Activated naive CD4-positive, alpha-beta T cell treated with anti-CD3 and anti-CD28 coated beads, Interleukin-2, amount 50 U/mL, for 72 hours (primary cell): Measurements from ENCODE around the gene SRD5A1. TPM values are rescaled to one million over a fixed set of nuclear protein-coding genes. Genes with fewer than 3 reads are reported as not detected.

Experiments used
- ATAC-seq, 2 donors: fragments of 150-1000 bp; cut with Tn5 transposase; 2 replicates each; pipeline ENCODE4 v1.10.0; 2021; ENCODE audit warnings: mild to moderate bottlenecking in 2 of 2, moderate library complexity in 2 of 2
- DNase-seq, 2 donors: peaks; one replicate each; pipeline ENCODE4 v3.0.0; 2021 to 2022; ENCODE audit warnings: low spot score in 2 of 2
- H3K27ac Mint-ChIP-seq, 2 donors: one replicate each; pipeline ENCODE4 v1.8.0; 2022; ENCODE audit warnings: mild to moderate bottlenecking in 2 of 2, mixed read lengths in 2 of 2
- H3K36me3 Mint-ChIP-seq, 2 donors: one replicate each; pipeline ENCODE4 v1.8.0; 2022; ENCODE audit warnings: mixed read lengths in 2 of 2
- H3K9me3 Mint-ChIP-seq, 2 donors: one replicate each; pipeline ENCODE4 v1.8.0; 2022; ENCODE audit warnings: mixed read lengths in 2 of 2
- total RNA-seq, 2 donors: library from RNA; stranded (reverse); gene quantifications; one replicate each; pipeline ENCODE4 v1.2.3, GENCODE V29; 2022

The SRD5A1 gene
- total RNA-seq, 2 donors from 2014 or later: 7.3 to 8.4 TPM

- no peaks in the 10 kb centered on the region for H3K9me3 Mint-ChIP-seq
- DNase-seq (peak in 1 of 2 donors; percentile 0), ATAC-seq (no peak)
- peaks cover 3 to 5% of the 10 kb centered on the region in 2 donors for H3K36me3 Mint-ChIP-seq
- H3K27ac Mint-ChIP-seq: no peak overlapping the region
Observed at GRCh38 chr5:6710551-6711318, 77.5 kb downstream of the SRD5A1 start.

GRCh38 chr5:6711409-6712141 lies 78.3 kb downstream of the SRD5A1 start:
- DNase-seq (no peak), ATAC-seq (no peak)
- Mint-ChIP-seq H3K27ac (peak overlapping the region; percentile 96 to 97), H3K36me3 (peaks cover 10 to 13% of the 10 kb centered on the region in 2 donors), H3K9me3 (no peaks in the 10 kb centered on the region)

DNA sequence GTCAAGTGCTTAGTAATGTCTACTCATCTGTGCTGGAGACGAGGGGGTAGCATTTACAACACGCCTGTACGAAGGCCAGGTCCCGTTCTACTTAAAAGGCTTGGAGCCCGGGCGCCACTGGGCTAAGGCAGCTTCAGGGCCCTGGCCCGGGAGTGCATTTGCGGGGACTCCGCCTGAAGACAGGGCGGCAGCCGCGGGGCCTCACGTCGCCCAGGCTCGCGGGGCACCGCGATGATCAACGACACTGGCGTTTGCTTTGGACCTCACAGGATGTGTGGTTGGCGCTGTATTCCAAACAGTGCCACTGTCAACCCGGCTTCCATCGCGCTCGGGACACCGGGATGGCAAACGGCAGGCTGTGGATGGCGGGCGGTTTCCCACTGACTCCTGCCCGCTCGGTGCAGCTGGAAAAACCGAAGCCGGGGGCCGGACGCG lies 78.9 kb downstream of the SRD5A1 start:
- peak; percentile 6 to 36 for ATAC-seq
- Mint-ChIP-seq H3K9me3 (no peaks in the 10 kb centered on the region), H3K27ac (peak overlapping the region; percentile 96 to 97), H3K36me3 (peaks cover 14 to 17% of the 10 kb centered on the region in 2 donors)
- DNase-seq: peak; percentile 52 to 69

GRCh38 chr5:6712577-6713273 lies 79.5 kb downstream of the SRD5A1 start:
- H3K27ac Mint-ChIP-seq: peak overlapping the region; percentile 96 to 97
- DNase-seq: peak; percentile 97 to 98
- ATAC-seq: peak; percentile 79 to 86
- H3K36me3 Mint-ChIP-seq: peaks cover 14 to 17% of the 10 kb centered on the region in 2 donors
- H3K9me3 Mint-ChIP-seq: no peaks in the 10 kb centered on the region

- DNase-seq (peak in 1 of 2 donors; percentile 6), ATAC-seq (peak; percentile 2 to 7)
- Mint-ChIP-seq H3K9me3 (no peaks in the 10 kb centered on the region), H3K27ac (peak within 1 kb of the TSS; percentile 96 to 97), H3K36me3 (peaks cover 14 to 23% of the 10 kb centered on the region in 2 donors)
Observed at GRCh38 chr5:6713274-6714225, 80.3 kb downstream of the SRD5A1 start, which contains the start of gene TENT4A. TENT4A (plus strand) TSS chr5:6713432; CDS start chr5:6713984, 552 bp downstream.

- DNase-seq (peak in 1 of 2 donors; percentile 29), ATAC-seq (peak in 1 of 2 donors; percentile 9)
- Mint-ChIP-seq H3K27ac (peak overlapping the region in 1 of 2 donors; percentile 94), H3K36me3 (peaks cover 14 to 27% of the 10 kb centered on the region in 2 donors), H3K9me3 (no peaks in the 10 kb centered on the region)
Observed at GRCh38 chr5:6714226-6715041, 81.2 kb downstream of the SRD5A1 start.

GRCh38 chr5:6715271-6715670 lies 82.0 kb downstream of the SRD5A1 start:
- peaks cover 14 to 27% of the 10 kb centered on the region in 2 donors for H3K36me3 Mint-ChIP-seq

GRCh38 chr5:6715758-6716628 lies 82.8 kb downstream of the SRD5A1 start:
- peak in 1 of 2 donors; percentile 3 for DNase-seq
- Mint-ChIP-seq H3K36me3 (peaks cover 14 to 24% of the 10 kb centered on the region in 2 donors), H3K27ac (peak overlapping the region in 1 of 2 donors; percentile 50)

More at GRCh38 chr5:6715271-6715670, 82.0 kb downstream of the SRD5A1 start:
- peak in 1 of 2 donors; percentile 1 for DNase-seq
- Mint-ChIP-seq H3K27ac (no peak overlapping the region), H3K9me3 (no peaks in the 10 kb centered on the region)
- no peak for ATAC-seq

DNA sequence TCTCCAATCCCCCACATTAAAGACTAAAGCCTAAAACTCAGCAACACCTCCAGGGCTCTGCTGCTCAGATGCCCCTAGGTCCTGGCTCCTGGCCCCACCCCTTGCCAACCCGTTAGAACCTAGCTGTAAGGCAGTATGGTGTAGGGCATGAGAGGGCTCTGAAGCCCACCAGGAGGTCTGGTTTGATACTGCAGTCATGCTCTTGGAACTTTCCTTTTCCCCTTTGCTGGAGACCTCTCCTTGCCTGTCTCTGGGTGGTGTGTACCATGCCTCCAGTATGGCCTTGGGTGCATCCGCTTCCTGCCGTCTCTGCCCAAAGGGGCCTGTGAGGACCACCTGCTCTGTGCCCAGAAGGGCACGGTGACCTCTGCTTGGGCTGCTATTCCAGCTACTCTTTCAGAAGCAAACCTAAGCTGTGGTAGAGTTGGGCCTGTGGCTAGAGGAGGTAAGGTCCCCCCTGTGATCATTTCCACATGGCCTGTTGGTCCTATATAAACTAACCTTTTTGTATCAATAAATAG lies 83.4 kb downstream of the SRD5A1 start:
- DNase-seq (peak in 1 of 2 donors; percentile 1), ATAC-seq (no peak)
- Mint-ChIP-seq H3K27ac (peak overlapping the region in 1 of 2 donors; percentile 50), H3K36me3 (peaks cover 14 to 24% of the 10 kb centered on the region in 2 donors), H3K9me3 (no peaks in the 10 kb centered on the region)

More at GRCh38 chr5:6715758-6716628, 82.8 kb downstream of the SRD5A1 start:
- ATAC-seq: no peak
- no peaks in the 10 kb centered on the region for H3K9me3 Mint-ChIP-seq

GRCh38 chr5:6717247-6717646 lies 84.0 kb downstream of the SRD5A1 start:
- H3K27ac Mint-ChIP-seq: peak overlapping the region in 1 of 2 donors; percentile 50
- H3K9me3 Mint-ChIP-seq: no peaks in the 10 kb centered on the region
- no peak for ATAC-seq
- DNase-seq: no peak
- peaks cover 14 to 24% of the 10 kb centered on the region in 2 donors for H3K36me3 Mint-ChIP-seq

GRCh38 chr5:6717687-6718086 lies 84.4 kb downstream of the SRD5A1 start:
- H3K27ac Mint-ChIP-seq: no peak overlapping the region
- DNase-seq (no peak), ATAC-seq (no peak)
- H3K9me3 Mint-ChIP-seq: no peaks in the 10 kb centered on the region
- H3K36me3 Mint-ChIP-seq: peaks cover 14 to 24% of the 10 kb centered on the region in 2 donors

- Mint-ChIP-seq H3K36me3 (peaks cover 14 to 24% of the 10 kb centered on the region in 2 donors), H3K9me3 (no peaks in the 10 kb centered on the region), H3K27ac (no peak overlapping the region)
- ATAC-seq (no peak), DNase-seq (no peak)
Observed at GRCh38 chr5:6718161-6718681, 85.0 kb downstream of the SRD5A1 start.

- Mint-ChIP-seq H3K36me3 (peaks cover 14 to 29% of the 10 kb centered on the region in 2 donors), H3K9me3 (no peaks in the 10 kb centered on the region), H3K27ac (no peak overlapping the region)
- ATAC-seq: no peak
- DNase-seq: no peak
Observed at GRCh38 chr5:6718718-6719117, 85.5 kb downstream of the SRD5A1 start.

DNA sequence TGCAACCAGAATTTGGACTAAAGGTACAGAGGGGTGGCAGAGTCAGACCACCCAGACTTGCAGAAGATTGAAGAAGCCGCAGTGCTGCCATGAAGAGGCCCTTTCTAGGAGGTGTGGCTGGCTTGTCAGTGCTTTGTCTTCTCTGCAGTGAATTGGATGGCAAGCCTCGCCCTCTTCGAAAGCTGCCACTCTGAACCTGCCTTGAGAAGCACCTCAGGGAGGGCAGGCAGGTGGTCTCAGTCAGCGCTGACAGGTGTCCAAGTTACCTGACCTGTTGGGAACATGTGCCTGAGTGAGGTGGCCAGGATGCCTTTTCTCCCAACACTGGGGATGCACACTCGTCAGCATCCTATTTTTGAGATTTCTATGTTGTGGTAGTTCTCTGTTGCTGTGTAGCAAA lies 86.2 kb downstream of the SRD5A1 start:
- Mint-ChIP-seq H3K27ac (no peak overlapping the region), H3K9me3 (no peaks in the 10 kb centered on the region), H3K36me3 (peaks cover 14 to 30% of the 10 kb centered on the region in 2 donors)
- DNase-seq (no peak), ATAC-seq (no peak)
